OCI-LY3 (cell line): ENCODE results near the gene NUAK2.

Experiments
- CTCF ChIP-seq: fragments of 200-600, 300-600 bp; sonication (generic); IDR thresholded peaks from 2 replicates; pipeline ENCODE4 v1.5.1; 2014; ENCODE audit warnings: antibody characterized with exemption, low read length, low read depth
- EZH2phosphoT487 ChIP-seq: fragments of 200-600 bp; shearing (Covaris generic); IDR thresholded peaks from 2 replicates; pipeline ENCODE4 v1.6.1; 2018; ENCODE audit warnings: antibody characterized with exemption, mixed run types, low read depth

GRCh38 chr1:205350691-205351141 is 29.2 kb upstream of the NUAK2 start:
- TF ChIP-seq CTCF (no peak), EZH2phosphoT487 (no peak)
